ENCODE data around the gene KIF20B. TPM values are rescaled to one million over a fixed set of nuclear protein-coding genes. Genes with fewer than 3 reads are reported as not detected.

Gene KIF20B
- total and polyA plus RNA-seq, 2 of the 13 experiments (the other 11 are each of a cell fraction or from before 2014, with no cell fraction given), result 3.5 to 38.6 TPM

DNA sequence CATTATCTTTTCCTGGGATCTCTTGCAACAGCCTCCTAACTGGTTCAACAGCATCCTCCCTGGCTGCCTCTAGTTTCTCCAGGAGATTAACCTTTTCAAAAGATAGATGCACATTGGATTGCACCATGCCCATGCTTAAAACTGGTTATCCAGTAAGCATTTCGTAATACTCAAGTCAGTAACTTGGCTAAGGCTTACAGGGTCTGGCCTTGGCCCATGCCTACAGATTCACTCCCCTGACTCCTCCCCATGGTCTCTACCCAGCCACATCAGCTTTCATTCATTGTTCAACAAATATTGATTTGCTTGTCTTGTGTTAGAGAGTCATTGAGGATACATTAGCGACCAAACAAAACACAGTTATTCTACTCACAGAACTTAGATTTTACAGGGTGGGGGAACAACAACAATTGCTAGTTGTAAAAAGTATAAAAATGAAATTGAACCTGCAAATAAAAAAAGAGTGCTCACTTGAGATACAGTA is 1.8 kb upstream of the KIF20B start (continued):
- TF ChIP-seq ZBTB26 (CRISPR knock-in tag; IDR thresholded peaks at IDR 0.05; ENCODE audit: borderline replicate concordance) (no peak), CBFB (CRISPR knock-in tag; IDR thresholded peaks at IDR 0.05) (0 out of 2 replicates have a peak, but pooled peaks have one; percentile 42), REPIN1 (CRISPR knock-in tag; IDR thresholded peaks at IDR 0.05; ENCODE audit: borderline replicate concordance, low read depth) (peak; percentile 84; the same call in 1 of the 2 replicates), BCL6 (CRISPR knock-in tag; IDR thresholded peaks at IDR 0.05) (peak; percentile 78), SMYD3 (CRISPR knock-in tag; IDR thresholded peaks at IDR 0.05) (no peak), PAF1 (CRISPR knock-in tag; IDR thresholded peaks at IDR 0.05) (no peak), ATF5 (CRISPR knock-in tag; IDR thresholded peaks at IDR 0.05; ENCODE audit: low read depth) (no peak), FOXK2 (IDR thresholded peaks at IDR 0.05) (no peak), ATF1 (CRISPR knock-in tag; IDR thresholded peaks at IDR 0.05) (peak; percentile 49), IKZF1 (IDR thresholded peaks at IDR 0.05) (no peak), YEATS2 (CRISPR knock-in tag; IDR thresholded peaks at IDR 0.05; ENCODE audit: borderline replicate concordance) (peak; percentile 42; the same call in 1 of the 2 replicates), ZNF775 (CRISPR knock-in tag; IDR thresholded peaks at IDR 0.05; ENCODE audit: borderline replicate concordance) (no peak), MEF2D (CRISPR knock-in tag; IDR thresholded peaks at IDR 0.05) (peak; percentile 83; the same call in 1 of the 2 replicates), SALL2 (CRISPR knock-in tag; IDR thresholded peaks at IDR 0.05) (peak; percentile 73; the same call in 1 of the 2 replicates), NR2F2 (IDR thresholded peaks at IDR 0.05; ENCODE audit: borderline replicate concordance, low read depth) (peak; percentile 42; the same call in 1 of the 2 replicates), GZF1 (CRISPR knock-in tag; IDR thresholded peaks at IDR 0.05) (0 out of 2 replicates have a peak, but pooled peaks have one; percentile 58), ZFP36L1 (CRISPR knock-in tag; IDR thresholded peaks at IDR 0.05) (no peak), DMTF1 (CRISPR knock-in tag; IDR thresholded peaks at IDR 0.05) (no peak)
- TF ChIP-seq, protein P1, sequence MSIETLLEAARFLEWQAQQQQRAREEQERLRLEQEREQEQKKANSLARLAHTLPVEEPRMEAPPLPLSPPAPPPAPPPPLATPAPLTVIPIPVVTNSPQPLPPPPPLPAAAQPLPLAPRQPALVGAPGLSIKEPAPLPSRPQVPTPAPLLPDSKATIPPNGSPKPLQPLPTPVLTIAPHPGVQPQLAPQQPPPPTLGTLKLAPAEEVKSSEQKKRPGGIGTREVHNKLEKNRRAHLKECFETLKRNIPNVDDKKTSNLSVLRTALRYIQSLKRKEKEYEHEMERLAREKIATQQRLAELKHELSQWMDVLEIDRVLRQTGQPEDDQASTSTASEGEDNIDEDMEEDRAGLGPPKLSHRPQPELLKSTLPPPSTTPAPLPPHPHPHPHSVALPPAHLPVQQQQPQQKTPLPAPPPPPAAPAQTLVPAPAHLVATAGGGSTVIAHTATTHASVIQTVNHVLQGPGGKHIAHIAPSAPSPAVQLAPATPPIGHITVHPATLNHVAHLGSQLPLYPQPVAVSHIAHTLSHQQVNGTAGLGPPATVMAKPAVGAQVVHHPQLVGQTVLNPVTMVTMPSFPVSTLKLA (IDR thresholded peaks at IDR 0.05), result 0 out of 2 replicates have a peak, but pooled peaks have one; percentile 2
- TF ChIP-seq, protein P2, sequence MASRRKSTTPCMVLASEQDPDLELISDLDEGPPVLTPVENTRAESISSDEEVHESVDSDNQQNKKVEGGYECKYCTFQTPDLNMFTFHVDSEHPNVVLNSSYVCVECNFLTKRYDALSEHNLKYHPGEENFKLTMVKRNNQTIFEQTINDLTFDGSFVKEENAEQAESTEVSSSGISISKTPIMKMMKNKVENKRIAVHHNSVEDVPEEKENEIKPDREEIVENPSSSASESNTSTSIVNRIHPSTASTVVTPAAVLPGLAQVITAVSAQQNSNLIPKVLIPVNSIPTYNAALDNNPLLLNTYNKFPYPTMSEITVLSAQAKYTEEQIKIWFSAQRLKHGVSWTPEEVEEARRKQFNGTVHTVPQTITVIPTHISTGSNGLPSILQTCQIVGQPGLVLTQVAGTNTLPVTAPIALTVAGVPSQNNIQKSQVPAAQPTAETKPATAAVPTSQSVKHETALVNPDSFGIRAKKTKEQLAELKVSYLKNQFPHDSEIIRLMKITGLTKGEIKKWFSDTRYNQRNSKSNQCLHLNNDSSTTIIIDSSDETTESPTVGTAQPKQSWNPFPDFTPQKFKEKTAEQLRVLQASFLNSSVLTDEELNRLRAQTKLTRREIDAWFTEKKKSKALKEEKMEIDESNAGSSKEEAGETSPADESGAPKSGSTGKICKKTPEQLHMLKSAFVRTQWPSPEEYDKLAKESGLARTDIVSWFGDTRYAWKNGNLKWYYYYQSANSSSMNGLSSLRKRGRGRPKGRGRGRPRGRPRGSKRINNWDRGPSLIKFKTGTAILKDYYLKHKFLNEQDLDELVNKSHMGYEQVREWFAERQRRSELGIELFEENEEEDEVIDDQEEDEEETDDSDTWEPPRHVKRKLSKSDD (CRISPR knock-in tag; IDR thresholded peaks at IDR 0.05; ENCODE audit: low read depth), result peak; percentile 81
- TF ChIP-seq, protein P3, sequence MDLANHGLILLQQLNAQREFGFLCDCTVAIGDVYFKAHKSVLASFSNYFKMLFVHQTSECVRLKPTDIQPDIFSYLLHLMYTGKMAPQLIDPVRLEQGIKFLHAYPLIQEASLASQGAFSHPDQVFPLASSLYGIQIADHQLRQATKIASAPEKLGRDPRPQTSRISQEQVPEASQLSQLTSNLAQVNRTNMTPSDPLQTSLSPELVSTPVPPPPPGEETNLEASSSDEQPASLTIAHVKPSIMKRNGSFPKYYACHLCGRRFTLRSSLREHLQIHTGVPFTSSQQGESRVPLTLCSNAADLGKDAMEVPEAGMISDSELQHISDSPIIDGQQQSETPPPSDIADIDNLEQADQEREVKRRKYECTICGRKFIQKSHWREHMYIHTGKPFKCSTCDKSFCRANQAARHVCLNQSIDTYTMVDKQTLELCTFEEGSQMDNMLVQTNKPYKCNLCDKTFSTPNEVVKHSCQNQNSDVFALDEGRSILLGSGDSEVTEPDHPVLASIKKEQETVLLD (CRISPR knock-in tag; IDR thresholded peaks at IDR 0.05; ENCODE audit: low read depth), result no peak
